Coronary artery (tissue), 2 donors: ENCODE data around the gene KLRF2.

ENCODE experiments used
- DNase-seq: peaks from one replicate; pipeline ENCODE4 v3.0.0-alpha.2; 2017; ENCODE audit warnings: low spot score
- H3K27ac ChIP-seq, 2 donors: fragments of 200-600 bp; sonication (generic); one replicate each; pipeline ENCODE4 v1.5.1; 2016 to 2019
- H3K4me3 ChIP-seq: fragments of 200-600 bp; sonication (generic); 2 replicates; pipeline ENCODE4 v1.5.1; 2016; ENCODE audit warnings: mild to moderate bottlenecking, moderate library complexity
- CTCF ChIP-seq: fragments of 200-600 bp; sonication (generic); IDR thresholded peaks from one replicate; pipeline ENCODE4 v1.5.1; 2019; ENCODE audit warnings: antibody characterized with exemption

Gene KLRF2

GRCh38 chr12:9944391-9944790 lies 63.1 kb downstream of the KLRF2 start:
- Histone ChIP-seq H3K4me3 (no peak overlapping the region), H3K27ac (no peak overlapping the region)
- DNase-seq = no peak
- no peak for TF ChIP-seq CTCF
